ENCODE results near the gene CD58.

- TF ChIP-seq, protein P1, sequence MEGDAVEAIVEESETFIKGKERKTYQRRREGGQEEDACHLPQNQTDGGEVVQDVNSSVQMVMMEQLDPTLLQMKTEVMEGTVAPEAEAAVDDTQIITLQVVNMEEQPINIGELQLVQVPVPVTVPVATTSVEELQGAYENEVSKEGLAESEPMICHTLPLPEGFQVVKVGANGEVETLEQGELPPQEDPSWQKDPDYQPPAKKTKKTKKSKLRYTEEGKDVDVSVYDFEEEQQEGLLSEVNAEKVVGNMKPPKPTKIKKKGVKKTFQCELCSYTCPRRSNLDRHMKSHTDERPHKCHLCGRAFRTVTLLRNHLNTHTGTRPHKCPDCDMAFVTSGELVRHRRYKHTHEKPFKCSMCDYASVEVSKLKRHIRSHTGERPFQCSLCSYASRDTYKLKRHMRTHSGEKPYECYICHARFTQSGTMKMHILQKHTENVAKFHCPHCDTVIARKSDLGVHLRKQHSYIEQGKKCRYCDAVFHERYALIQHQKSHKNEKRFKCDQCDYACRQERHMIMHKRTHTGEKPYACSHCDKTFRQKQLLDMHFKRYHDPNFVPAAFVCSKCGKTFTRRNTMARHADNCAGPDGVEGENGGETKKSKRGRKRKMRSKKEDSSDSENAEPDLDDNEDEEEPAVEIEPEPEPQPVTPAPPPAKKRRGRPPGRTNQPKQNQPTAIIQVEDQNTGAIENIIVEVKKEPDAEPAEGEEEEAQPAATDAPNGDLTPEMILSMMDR (IDR thresholded peaks at IDR 0.05; ENCODE audit: low read depth, low read length): no peak
- TF ChIP-seq POLR2A (IDR thresholded peaks at IDR 0.05; ENCODE audit: extremely low read depth, insufficient read length): no peak
These were observed 84.4 kb downstream of the CD58 start for GRCh38 chr1:116486424-116486823.
